NB4 (cell line): ENCODE results near the gene XYLT1.
A peak's percentile ranks its signal among the peaks of the same experiment; 100 is the strongest.

ENCODE experiments used
- DNase-seq: peaks from one replicate; pipeline ENCODE4 v3.0.0; 2010; ENCODE audit warnings: low read depth
- H3K4me3 ChIP-seq: one replicate; pipeline ENCODE4 v1.5.1; 2011; ENCODE audit warnings: mild to moderate bottlenecking, low read depth, low read length, moderate library complexity
- CTCF ChIP-seq: IDR thresholded peaks from one replicate; pipeline ENCODE4 v1.5.1; 2012; ENCODE audit warnings: low read depth, low read length
- MAX ChIP-seq: IDR thresholded peaks from 2 replicates; pipeline ENCODE4 v1.6.1; 2011; ENCODE audit warnings: low read depth, low read length
- MYC ChIP-seq: IDR thresholded peaks from 2 replicates; pipeline ENCODE4 v1.6.1; 2011; ENCODE audit warnings: low read depth, low read length
- POLR2A ChIP-seq: IDR thresholded peaks from 2 replicates; pipeline ENCODE4 v1.6.1; 2011; ENCODE audit warnings: mild to moderate bottlenecking; ENCODE audit not compliant: insufficient read length; ENCODE audit errors: extremely low read depth

The XYLT1 gene

DNA sequence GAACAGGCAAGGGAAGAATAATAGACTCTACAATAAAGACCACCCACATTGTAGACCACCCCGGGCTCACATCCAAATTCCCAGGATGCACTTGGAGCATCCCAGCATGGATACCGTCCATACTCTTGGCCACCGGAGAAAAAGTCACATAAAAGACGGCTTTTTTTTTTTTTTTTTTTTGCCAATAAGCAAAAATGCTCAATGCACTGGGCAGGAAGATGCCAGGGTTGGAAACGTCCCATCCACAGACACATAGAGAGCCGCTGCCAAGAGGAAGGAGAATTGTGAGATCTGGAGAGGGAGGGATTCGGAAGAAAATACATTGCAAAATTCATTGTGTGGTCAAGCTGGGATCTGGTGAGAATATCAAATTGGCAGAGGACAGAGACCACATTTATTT lies 286.7 kb downstream of the XYLT1 start:
- no peak overlapping the region for H3K4me3 ChIP-seq
- TF ChIP-seq CTCF (no peak), MAX (no peak), POLR2A (no peak), MYC (no peak)
- DNase-seq, result no peak

DNA sequence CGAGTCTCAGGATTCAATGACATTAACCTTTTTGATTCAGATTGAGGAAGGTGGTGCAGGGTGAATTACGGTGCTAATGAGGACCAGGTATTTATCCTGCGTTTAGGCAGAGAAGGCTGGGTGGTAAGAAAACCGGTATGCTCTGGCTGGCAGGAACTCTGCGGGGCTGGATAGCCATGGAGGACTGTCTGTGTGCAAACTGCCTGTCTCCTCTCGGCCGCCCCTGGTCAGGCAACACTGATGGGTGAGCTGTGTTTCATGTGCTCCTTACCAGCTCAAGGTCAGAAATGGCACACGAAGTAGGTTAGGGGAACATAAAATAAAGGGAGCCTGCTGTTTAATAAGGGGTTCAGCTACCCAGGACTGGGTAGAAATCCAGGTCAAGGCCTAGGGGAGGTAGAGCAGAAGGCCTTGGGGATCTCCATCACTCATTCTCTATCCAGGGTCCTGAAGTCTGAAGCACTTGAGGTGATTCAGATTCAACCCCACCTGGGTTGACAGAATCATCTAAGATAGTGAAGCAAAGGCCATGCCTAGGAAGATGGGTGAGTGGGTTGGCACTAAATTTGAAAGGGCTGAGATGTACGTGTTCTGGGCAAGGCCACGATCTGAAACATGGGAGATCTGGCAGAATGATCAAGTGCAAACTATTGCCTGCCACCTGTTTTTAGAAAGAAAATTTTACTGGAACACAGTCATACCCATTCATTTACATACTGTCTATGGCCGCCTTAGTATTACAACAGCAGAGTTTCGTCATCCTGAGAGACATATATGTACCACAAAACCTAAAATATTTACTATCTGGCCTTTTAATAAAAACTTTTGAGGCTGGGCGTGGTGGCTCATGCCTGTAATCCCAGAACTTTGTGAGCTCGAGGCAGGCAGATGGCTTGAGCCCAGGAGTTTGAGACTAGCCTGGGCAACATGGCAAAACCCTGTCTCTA lies 292.5 kb downstream of the XYLT1 start:
- TF ChIP-seq MYC, result no peak
- no peak for TF ChIP-seq CTCF
- TF ChIP-seq POLR2A, result no peak
- TF ChIP-seq MAX, result no peak
- peak; percentile 34 for DNase-seq
- no peak overlapping the region for H3K4me3 ChIP-seq

DNA sequence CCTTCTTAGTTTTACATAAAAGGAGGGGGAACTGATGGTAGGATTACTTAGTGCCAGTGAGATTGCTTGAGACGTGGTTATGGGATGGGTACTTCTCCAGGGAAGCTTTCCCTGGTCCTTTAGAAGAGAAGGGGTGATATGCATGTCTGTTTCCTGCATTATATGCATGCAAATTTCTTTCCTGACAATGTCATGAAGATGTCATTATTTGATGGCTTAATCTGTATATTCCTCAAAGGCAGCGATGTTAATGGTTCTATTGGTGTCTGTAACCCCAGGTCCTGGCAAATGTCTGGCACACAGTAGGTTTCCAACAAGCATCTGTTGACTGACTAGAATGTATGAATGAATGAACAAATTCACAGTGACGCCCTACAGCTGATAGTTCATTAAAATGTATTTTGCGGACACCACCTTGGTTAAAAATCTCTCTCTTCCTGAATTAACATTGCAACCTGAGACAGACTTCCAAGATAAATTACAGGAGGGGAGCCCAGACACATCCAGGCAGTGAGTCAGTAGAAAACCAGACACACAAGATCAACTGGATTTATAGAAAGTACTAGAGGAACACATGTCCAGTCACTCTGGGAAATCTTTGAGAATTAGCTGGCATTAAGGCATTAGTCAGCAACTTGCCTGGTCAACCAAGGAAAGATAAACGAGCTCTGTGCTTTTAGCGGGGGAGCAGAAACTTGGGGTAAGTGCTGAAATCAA lies 293.4 kb downstream of the XYLT1 start:
- TF ChIP-seq POLR2A (no peak), CTCF (no peak), MYC (no peak), MAX (no peak)
- H3K4me3 ChIP-seq, result no peak overlapping the region
- DNase-seq, result no peak

GRCh38 chr16:17176199-17176598 lies 294.6 kb downstream of the XYLT1 start:
- TF ChIP-seq MYC, result no peak
- TF ChIP-seq MAX, result no peak
- TF ChIP-seq POLR2A, result no peak
- no peak for TF ChIP-seq CTCF
- H3K4me3 ChIP-seq, result no peak overlapping the region
- no peak for DNase-seq

DNA sequence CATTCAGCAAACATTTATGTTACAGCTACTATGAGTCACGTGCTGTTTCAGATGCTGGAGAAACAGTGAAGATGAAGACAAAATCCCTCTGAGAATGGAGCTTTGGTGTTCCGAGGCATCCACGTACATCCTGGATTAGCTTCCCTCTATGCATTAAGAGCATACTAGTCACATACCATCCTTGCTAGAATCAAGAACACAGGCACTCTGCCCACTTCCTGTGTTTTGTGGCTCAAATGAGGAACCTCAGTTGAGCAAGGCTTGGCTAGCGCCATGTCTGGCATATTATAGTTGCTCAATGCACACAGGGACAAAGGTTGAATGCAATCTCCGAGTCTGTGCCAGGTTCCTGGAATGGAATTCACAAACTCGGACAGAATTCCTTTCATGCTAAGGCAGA lies 297.5 kb downstream of the XYLT1 start:
- TF ChIP-seq CTCF (no peak), POLR2A (no peak), MYC (peak; percentile 35; the same call in 1 of the 2 replicates), MAX (peak; percentile 58)
- peak; percentile 92 for DNase-seq

More for the DNA sequence above, 297.5 kb downstream of the XYLT1 start:
- H3K4me3 ChIP-seq, result no peak overlapping the region
